NB4 (cell line): ENCODE results near the gene EIF2A.
"Not testable (repeated sequence)": the region's sequence is repeated elsewhere in the genome, so short reads cannot be mapped to it uniquely, and the experiment has no call there.

Experiments used
- DNase-seq: peaks from one replicate; pipeline ENCODE4 v3.0.0; 2010; ENCODE audit warnings: low read depth
- H3K4me3 ChIP-seq: one replicate; pipeline ENCODE4 v1.5.1; 2011; ENCODE audit warnings: mild to moderate bottlenecking, low read depth, low read length, moderate library complexity
- MYC ChIP-seq: IDR thresholded peaks from 2 replicates; pipeline ENCODE4 v1.6.1; 2011; ENCODE audit warnings: low read depth, low read length
- POLR2A ChIP-seq: IDR thresholded peaks from 2 replicates; pipeline ENCODE4 v1.6.1; 2011; ENCODE audit warnings: mild to moderate bottlenecking; ENCODE audit not compliant: insufficient read length; ENCODE audit errors: extremely low read depth
- TF ChIP-seq, protein P1 (sequence below): IDR thresholded peaks from one replicate; pipeline ENCODE4 v1.5.1; 2012; ENCODE audit warnings: low read depth, low read length
- TF ChIP-seq, protein P2 (sequence below): IDR thresholded peaks from 2 replicates; pipeline ENCODE4 v1.6.1; 2011; ENCODE audit warnings: low read depth, low read length

EIF2A gene

DNA sequence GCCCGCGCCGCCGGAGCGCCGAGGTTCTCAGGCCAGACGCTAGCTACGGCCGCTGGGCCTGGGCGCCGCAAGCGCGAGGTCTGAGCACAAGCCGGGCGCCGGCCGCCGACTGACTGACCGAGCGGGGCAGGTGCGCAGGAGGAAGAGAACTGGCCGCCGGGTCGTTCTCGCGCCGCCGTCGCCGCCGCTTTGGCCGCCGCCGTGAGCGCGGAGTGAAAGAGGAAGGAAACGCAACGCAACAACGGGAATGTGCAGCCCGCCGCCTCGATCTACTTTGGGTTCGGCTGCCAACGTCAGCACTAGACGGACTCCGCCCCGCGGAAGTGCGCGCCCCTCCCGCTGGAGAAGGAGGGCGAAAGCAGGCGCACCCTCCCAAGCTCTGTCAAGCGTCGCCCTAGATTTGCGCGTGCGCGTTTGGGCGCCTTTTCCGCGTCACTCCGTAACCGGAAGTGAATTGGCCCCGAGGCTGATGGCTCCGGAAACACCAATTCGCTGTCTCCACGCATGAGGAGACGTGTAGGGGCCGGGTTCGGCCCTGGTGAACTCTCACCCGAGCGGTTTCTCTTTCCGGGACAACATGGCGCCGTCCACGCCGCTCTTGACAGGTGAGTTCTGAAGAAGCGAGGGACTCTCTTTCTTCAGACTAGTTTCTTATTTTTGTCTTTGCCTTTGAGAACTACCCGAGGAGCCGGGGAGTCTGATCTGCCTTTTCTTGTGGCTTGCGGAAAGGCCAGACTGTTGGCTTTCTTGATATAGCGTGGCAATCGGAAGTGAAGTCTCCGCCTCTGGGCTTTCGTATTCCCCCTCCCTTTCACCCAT lies at the start of gene EIF2A, which contains the start of gene SERP1:
Gene EIF2A (plus strand): TSS at position 562 of the 819 bp plus-strand sequence. CDS start 16 bp downstream, at position 578.
Gene SERP1 (minus strand): TSS at position 271 of the 819 bp plus-strand sequence. CDS start 361 bp downstream, outside the sequence.
- TF ChIP-seq, protein P1, sequence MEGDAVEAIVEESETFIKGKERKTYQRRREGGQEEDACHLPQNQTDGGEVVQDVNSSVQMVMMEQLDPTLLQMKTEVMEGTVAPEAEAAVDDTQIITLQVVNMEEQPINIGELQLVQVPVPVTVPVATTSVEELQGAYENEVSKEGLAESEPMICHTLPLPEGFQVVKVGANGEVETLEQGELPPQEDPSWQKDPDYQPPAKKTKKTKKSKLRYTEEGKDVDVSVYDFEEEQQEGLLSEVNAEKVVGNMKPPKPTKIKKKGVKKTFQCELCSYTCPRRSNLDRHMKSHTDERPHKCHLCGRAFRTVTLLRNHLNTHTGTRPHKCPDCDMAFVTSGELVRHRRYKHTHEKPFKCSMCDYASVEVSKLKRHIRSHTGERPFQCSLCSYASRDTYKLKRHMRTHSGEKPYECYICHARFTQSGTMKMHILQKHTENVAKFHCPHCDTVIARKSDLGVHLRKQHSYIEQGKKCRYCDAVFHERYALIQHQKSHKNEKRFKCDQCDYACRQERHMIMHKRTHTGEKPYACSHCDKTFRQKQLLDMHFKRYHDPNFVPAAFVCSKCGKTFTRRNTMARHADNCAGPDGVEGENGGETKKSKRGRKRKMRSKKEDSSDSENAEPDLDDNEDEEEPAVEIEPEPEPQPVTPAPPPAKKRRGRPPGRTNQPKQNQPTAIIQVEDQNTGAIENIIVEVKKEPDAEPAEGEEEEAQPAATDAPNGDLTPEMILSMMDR = no peak
- TF ChIP-seq MYC (peak; percentile 87), POLR2A (peak; percentile 88)
- TF ChIP-seq, protein P2, sequence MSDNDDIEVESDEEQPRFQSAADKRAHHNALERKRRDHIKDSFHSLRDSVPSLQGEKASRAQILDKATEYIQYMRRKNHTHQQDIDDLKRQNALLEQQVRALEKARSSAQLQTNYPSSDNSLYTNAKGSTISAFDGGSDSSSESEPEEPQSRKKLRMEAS = peak; percentile 70
- peak; percentile 98 for DNase-seq
- peak within 1 kb of the TSS; percentile 98 for H3K4me3 ChIP-seq

DNA sequence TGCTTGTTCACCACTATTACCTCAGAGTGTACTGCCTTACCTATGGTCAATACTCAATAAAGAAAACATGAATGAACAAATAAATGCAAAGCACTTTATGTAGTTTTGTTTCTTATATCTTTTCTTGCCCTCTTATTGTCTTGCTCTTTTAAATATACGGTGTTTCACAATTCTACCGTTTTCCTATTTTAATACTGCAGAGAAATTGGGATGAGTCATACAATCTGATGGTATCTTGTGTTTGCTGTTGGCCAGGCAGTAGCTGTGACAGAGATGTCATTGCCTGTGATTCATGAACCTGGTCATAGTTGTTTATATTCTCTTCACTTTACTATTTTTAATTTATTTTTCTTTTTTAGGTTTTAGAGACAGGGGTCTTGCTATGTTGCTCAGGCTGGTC lies 48.6 kb upstream of the EIF2A start:
- no peak overlapping the region for H3K4me3 ChIP-seq
- peak; percentile 16 for DNase-seq
- TF ChIP-seq, protein P1 = no peak
- TF ChIP-seq MYC (no peak), POLR2A (no peak)
- TF ChIP-seq, protein P2 = no peak

GRCh38 chr3:150500960-150501359 lies 45.6 kb upstream of the EIF2A start:
- DNase-seq, H3K4me3 ChIP-seq: not testable (repeated sequence)

DNA sequence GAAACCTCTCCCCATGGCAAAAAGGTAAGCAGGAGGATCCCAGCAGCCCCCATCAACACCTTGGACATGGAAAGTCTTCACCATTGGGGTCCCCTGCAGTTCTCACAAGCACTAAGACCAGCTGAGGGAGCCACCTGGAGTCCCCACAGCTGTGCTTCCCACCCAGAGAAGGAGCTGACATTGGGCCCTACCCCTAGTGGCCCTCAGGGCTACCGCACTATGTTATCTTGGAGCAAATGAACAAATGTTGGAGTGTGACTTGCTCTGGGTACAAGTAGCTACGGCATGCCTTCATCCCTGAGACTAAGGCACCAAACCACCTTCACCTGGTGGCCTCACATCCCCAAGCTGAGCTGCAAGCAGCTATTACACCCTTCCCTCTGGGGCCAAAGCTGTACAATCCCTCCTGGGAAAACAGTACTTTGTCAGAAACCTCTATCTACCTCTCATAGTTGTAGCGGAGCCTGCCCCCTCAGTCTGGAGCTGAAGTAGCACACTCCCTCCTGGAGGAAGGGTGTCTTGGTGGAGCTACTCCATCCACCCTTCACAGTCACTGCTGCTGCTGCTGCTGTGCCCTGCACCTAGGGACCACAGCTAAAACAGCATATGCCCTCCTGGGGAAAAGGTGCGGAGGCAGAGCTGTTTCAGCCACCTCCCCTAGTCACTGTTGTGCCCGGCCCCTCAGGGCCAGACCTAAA lies 43.0 kb upstream of the EIF2A start:
- H3K4me3 ChIP-seq = no peak overlapping the region
- TF ChIP-seq, protein P2 = no peak
- TF ChIP-seq POLR2A (no peak), MYC (no peak)
- TF ChIP-seq, protein P1 = no peak
- DNase-seq = no peak

GRCh38 chr3:150504483-150504882 lies 42.1 kb upstream of the EIF2A start:
- no peak for DNase-seq
- H3K4me3 ChIP-seq = no peak overlapping the region
- TF ChIP-seq MYC (no peak), POLR2A (no peak)
- TF ChIP-seq, protein P1 = no peak
- TF ChIP-seq, protein P2 = no peak

- no peak overlapping the region for H3K4me3 ChIP-seq
- no peak for DNase-seq
- TF ChIP-seq MYC (no peak), POLR2A (no peak)
- TF ChIP-seq, protein P2 = no peak
- TF ChIP-seq, protein P1 = no peak
Measured at GRCh38 chr3:150508401-150508800, 38.2 kb upstream of the EIF2A start.
